ENCODE measurements around the gene RWDD3.

RWDD3 gene

DNA sequence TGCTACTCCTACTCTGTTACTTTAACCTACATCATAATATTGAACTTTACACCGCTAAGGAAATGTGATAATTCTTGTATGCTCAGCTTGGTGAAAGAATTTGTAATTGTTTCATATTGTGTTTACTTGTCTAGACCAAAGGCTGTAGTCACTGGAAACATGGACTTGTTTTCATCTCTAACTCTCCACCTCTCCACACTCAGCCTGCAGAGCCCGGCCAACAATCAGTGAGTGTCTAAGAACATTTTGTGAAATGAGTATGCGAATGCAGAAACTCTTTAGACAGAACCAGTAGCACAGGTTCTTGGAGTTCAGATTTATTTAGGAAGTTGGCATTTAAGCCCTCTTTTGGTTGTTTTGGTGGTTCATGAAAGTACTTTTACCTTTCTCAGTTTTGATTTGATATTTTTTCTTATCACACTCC, 3.2 kb upstream of the RWDD3 start:
- no peak for DNase-seq

DNA sequence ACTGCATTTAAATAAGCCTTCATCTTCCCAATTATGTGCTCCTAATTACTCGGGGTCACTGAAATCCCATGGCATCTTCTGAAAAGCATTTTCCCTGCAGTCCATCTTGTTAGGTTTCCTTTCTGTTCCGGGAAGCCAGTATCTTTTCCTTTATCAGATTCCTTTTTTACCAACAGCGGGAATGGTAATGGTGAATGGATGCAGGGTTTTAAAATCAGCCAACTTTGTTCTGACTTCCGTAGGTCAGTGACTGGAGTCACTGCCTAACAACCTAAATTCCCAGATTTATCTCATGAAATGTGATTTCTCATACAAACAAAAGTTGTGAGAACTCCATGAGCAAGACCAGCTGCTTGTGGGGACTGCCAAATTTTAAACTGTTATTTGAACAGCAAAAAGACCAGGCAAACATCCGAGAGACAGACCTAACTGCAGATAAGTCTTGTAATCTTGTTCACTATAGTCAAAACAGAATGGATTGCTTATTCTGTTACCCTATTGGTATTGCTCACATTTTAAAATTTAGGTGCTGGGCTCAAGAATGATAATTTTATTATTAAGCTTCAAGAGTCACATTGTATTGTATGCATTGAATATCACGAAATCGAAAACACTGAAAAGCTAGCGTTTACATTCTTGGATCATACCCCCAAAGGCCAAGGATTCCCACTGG, 1.2 kb upstream of the RWDD3 start:
- DNase-seq, result no peak

DNA sequence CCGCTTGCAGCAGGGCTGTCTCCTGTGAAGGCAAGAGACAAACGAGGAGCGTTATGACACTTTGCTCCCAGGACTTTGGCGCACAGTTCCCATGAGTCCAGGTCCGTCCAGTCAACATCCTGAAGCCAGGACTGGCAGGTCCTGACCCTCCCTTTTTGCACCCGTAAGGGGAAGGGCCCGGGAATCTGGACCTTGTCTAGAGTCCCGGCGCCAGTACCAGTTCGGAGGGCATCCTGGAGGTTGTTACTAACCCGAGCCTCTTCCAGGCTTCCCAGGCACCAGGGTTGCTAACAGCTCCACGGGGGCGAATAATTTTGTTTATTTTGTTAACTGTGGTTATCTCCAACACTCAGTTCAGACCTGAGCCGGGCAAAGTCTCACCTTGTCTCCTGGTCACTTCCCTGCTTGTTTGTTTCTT, 682 bp upstream of the RWDD3 start:
- DNase-seq, result no peak

DNA sequence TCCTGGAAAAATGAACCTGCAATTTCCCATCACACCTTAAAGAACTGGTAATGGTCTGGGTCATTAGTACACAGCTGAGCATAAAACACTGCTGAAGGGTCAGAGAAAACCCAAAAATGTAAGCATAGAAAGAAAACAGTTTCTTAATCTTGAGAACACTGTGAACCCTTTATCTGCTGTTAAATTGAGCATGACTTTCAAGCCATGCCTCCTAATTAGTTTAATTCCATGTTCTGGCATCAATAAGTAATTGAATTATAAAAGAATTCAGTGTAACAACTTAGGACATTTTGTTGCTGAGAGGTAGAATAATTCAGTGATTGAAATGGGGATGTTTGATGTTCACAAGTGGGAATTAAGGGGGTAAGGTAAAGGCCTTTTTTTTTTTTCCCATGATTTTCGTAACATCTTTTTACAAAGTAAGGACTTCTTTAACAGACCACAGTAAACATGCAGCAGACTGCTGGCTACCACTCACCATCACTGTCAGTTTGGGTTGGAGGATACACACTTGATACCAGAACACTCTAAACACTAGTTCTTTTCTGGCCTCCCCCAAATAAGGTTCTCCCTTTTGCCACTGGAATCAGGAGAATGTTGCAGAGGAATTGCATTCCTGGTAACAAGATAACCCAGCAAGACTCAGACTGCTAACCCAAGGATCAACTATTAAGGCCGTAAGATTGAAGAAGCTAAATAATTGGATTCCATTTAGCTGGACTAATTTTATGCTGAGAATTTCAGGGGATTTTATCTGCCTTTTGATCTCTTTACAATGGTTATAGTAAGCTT, 3.0 kb downstream of the RWDD3 start:
- DNase-seq, result no peak

GRCh38 chr1:95237981-95238703, 4.1 kb downstream of the RWDD3 start:
- no peak for DNase-seq

GRCh38 chr1:95245029-95245428, 11.0 kb downstream of the RWDD3 start:
- no peak for DNase-seq

- DNase-seq, result no peak
Measured at GRCh38 chr1:95246511-95246910, 12.5 kb downstream of the RWDD3 start.

DNA sequence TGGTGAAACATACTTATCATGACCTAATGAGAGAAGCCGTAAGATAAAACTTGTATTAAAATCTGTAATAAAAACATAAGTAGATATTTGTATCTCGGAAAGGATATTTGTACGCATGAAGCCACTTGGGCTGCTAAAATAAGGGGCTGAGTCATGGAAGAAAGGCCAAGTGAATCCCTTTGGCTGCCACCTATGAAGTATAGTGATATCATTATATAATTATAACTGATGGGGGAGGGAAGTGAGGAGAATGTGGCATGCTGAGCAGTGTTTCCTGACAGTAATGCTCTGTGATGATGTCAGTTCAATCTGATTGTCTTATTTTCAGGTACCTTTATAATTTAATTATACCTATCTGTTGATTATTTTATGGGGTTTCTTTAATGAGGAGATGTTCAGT, 13.6 kb downstream of the RWDD3 start:
- DNase-seq, result no peak

DNA sequence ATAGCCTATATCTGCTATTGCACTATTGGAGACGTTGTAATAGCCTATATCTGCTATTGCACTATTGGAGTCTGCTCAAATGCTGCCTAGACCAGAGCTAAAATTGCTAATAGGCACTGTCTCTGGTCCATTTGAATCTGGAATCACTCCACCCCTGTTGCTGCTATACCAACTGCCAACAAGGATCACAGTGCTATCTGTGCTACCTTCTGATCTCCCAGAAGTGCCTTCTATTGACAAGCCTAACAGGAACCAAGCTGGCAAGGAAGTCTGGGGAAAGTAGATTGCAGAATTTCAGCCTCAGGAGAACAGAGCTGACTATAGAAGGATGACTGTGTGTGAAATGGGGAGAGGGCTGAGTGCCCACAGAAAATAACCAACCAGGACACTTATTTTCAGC, 15.9 kb downstream of the RWDD3 start:
- no peak for DNase-seq

- no peak for DNase-seq
Measured at GRCh38 chr1:95252422-95252821, 18.4 kb downstream of the RWDD3 start.

GRCh38 chr1:95254959-95255358, 20.9 kb downstream of the RWDD3 start:
- DNase-seq, result no peak

DNA sequence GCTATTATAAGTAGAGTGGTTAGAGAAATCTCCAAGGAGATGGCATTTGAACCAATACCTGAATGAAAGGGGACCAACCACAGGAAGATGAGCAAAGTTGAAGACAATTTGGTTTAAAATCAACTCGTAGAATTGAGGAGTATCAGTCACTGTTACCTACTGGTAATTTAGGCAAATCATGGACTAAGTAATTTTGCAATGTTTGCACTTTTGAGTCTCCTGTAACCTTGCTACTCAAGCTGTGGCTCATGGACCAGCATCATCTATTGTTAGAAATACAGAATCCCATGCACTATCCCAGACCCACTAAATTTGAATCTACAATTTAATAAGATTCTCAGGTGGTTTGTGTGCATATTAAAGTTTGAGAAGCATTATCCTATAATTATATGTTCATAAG, 21.8 kb downstream of the RWDD3 start:
- no peak for DNase-seq

DNA sequence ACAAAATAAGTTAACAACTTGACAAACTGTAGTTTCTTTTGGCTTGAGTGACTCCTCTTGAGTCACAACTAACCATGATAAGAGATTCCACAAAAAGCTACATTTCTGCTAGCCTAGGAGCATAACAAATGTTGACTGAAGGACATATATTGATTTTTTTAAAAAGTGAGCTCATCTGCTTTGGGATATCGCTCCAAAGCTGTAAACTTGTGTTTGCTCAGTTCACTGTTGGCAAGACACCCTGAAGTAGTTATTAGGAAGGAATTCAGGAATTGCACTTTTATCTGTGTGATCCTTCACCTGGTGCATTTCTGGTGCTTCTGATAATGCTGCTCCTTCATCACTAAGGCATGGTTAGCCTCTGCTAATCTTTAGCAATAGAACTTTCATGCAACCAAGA, 23.7 kb downstream of the RWDD3 start:
- no peak for DNase-seq

- no peak for DNase-seq
Measured at GRCh38 chr1:95259245-95259644, 25.2 kb downstream of the RWDD3 start.

DNA sequence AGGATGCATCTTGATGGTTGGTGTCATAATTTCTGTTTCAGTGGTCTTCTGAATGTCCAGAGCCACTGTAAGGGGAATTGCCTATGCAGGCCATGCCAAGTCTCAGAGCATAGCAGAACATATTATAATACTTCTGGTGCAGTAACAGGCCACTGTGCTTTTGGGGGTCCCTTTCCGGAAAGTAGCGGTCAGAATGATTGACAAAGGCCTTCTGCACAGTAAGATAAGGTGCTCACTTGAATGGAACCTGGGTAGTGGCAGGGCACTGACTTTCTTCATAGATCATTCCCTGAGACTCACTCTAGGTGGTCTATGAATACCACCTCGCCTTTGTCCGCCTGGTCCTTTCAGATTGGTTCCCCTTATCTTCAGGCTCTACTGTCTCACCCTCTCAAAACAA, 28.9 kb downstream of the RWDD3 start:
- no peak for DNase-seq

- DNase-seq, result no peak
Measured at GRCh38 chr1:95263450-95263849, 29.4 kb downstream of the RWDD3 start.

DNA sequence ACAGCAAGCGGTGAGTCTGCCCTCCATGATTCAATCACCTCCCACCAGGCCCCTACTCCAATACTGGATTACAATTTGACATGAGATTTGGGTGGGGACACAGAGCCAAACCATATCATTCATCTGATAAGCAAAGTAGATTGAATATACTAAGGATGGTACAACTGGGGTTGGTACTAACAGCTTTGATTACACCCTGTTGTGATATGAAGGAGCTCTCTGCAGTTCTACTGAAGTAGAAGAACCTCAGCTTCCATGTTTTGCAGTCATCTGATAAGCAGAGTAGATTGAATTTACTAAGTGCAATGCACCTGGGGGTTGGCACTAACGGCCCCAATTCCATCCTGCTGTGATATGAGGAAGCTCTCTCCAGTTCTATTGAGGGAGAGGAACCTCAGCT, 31.1 kb downstream of the RWDD3 start:
- DNase-seq, result no peak

DNA sequence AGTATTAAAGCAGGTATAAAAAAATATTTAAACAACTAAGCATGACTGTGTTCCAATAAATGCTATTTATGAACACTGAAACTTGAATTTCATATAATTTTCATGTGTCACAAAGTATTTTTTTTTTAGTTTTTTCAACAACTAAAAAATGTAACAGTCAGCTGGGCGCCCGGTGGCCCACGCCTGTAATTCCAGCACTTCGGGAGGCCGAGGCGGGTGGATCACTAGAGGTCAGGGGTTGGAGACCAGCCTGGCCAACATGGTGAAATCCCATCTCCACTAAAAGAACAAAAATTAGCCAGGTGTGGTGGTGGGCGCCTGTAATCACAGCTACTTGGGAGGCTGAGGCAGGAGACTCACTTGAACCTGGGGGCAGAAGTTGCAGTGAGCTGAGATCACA, 42.4 kb downstream of the RWDD3 start:
- no peak for DNase-seq

- no peak for DNase-seq
Measured at GRCh38 chr1:95278173-95279006, 44.4 kb downstream of the RWDD3 start.

- no peak for DNase-seq
Measured at GRCh38 chr1:95281781-95282517, 47.9 kb downstream of the RWDD3 start.

DNA sequence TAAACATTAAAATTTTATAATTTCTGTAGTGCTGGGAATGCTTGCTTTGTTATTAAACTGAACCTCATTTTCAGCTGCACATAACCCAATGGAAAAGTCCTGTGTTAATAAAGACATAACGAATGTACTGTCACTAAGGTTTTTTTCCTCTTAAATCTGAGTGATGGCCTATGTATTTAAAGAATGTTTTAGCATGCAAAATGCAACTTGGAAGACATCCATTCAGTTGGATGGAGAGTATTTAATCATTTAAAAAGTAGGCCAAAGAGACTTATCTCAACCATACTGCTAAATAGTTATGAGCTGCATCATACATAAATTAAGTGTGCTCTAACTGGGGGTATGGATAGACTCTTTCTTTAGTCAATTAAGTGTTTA, 48.5 kb downstream of the RWDD3 start:
- DNase-seq, result no peak

DNA sequence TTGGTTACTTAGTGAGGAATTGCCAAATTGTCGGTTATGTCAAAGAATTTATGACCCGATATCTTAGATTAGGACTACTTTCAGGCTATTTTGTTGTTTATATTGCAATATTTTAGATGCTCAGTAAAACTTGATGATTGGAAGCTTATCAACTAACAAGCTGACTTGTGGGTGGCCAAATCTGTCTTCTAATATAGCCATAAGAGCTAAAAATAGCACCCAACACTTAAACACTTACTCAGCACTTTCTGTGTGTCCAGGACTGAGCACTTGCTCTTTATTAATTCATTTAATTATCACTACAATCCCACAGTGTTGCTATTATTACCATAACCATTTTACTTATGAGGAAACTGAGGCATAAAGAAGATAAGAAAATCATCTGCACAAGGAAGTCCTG, 50.4 kb downstream of the RWDD3 start:
- no peak for DNase-seq

All from NCI-H1436 treated with DMSO at 0.1 percent for 48 hours (cell line).